ENCODE results near the gene NMU. TPM values are rescaled to one million over a fixed set of nuclear protein-coding genes. Genes with fewer than 3 reads are reported as not detected.

NMU gene
- total RNA-seq, 1 donor from 2014 or later: not detected

- Histone ChIP-seq H3K4me1 (no peaks in the 10 kb centered on the region), H3K27me3 (no peaks in the 10 kb centered on the region), H3K4me3 (no peak overlapping the region), H3K36me3 (no peaks in the 10 kb centered on the region), H3K9me3 (peaks cover 0 to 2% of the 10 kb centered on the region in 2 donors), H3K27ac (no peak overlapping the region)
- intact Hi-C loops (cut with DNase I): no loop called here
- TF ChIP-seq CTCF (IDR thresholded peaks at IDR 0.05): no peak
- DNase-seq (ENCODE audit: low spot score in 2 of 2): no peak
Observed at GRCh38 chr4:55673424-55673823, 37.3 kb upstream of the NMU start.

GRCh38 chr4:55671667-55672066, 35.6 kb upstream of the NMU start:
- Histone ChIP-seq H3K4me3 (no peak overlapping the region), H3K36me3 (no peaks in the 10 kb centered on the region), H3K27me3 (no peaks in the 10 kb centered on the region), H3K4me1 (no peaks in the 10 kb centered on the region), H3K27ac (no peak overlapping the region), H3K9me3 (peaks cover 0 to 2% of the 10 kb centered on the region in 2 donors)
- no peak for TF ChIP-seq CTCF (IDR thresholded peaks at IDR 0.05)
- intact Hi-C loops (cut with DNase I): no loop called here
- DNase-seq (ENCODE audit: low spot score in 2 of 2): no peak

GRCh38 chr4:55670695-55671094, 34.6 kb upstream of the NMU start:
- Histone ChIP-seq H3K4me1 (no peaks in the 10 kb centered on the region), H3K9me3 (peaks cover 0 to 2% of the 10 kb centered on the region in 2 donors), H3K4me3 (no peak overlapping the region), H3K36me3 (no peaks in the 10 kb centered on the region), H3K27ac (no peak overlapping the region), H3K27me3 (no peaks in the 10 kb centered on the region)
- no peak for TF ChIP-seq CTCF (IDR thresholded peaks at IDR 0.05)
- no peak for DNase-seq (ENCODE audit: low spot score in 2 of 2)
- intact Hi-C loops (cut with DNase I): no loop called here

DNA sequence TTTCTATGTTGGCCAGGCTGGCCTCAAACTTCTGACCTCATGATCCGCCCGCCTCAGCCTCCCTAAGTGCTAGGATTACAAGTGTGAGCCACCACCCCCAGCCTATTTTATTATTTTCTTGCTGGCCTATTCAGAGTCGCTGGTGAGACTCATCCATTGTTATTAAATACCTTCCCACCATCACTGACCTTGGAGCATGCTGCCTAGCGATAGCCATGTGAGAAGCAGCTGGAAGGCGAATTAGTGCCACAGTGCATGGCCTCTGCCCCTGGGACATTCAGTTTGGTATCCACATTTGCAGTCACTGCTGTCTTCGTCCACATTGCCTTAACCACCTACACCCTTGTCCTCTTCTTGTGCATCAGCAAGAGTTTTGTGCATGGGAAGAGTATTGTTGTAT, 32.4 kb upstream of the NMU start:
- intact Hi-C loops (cut with DNase I): no loop called here
- Histone ChIP-seq H3K4me1 (no peaks in the 10 kb centered on the region), H3K4me3 (no peak overlapping the region), H3K27ac (no peak overlapping the region), H3K9me3 (no peaks in the 10 kb centered on the region), H3K27me3 (no peaks in the 10 kb centered on the region), H3K36me3 (no peaks in the 10 kb centered on the region)
- DNase-seq (ENCODE audit: low spot score in 2 of 2): no peak
- no peak for TF ChIP-seq CTCF (IDR thresholded peaks at IDR 0.05)

GRCh38 chr4:55666535-55666934, 30.4 kb upstream of the NMU start:
- Histone ChIP-seq H3K27me3 (no peaks in the 10 kb centered on the region), H3K9me3 (no peaks in the 10 kb centered on the region), H3K4me1 (no peaks in the 10 kb centered on the region), H3K4me3 (no peak overlapping the region), H3K36me3 (no peaks in the 10 kb centered on the region), H3K27ac (no peak overlapping the region)
- DNase-seq (ENCODE audit: low spot score in 2 of 2): no peak
- intact Hi-C loops (cut with DNase I): no loop called here
- TF ChIP-seq CTCF (IDR thresholded peaks at IDR 0.05): no peak

GRCh38 chr4:55663145-55663544, 27.0 kb upstream of the NMU start:
- H3K4me3 ChIP-seq: no peak overlapping the region
- H3K9me3 ChIP-seq: no peaks in the 10 kb centered on the region
- no peaks in the 10 kb centered on the region for H3K27me3 ChIP-seq
- H3K36me3 ChIP-seq: no peaks in the 10 kb centered on the region
- no peak for TF ChIP-seq CTCF (IDR thresholded peaks at IDR 0.05)
- DNase-seq (ENCODE audit: low spot score in 2 of 2): no peak
- H3K4me1 ChIP-seq: no peaks in the 10 kb centered on the region
- no peak overlapping the region for H3K27ac ChIP-seq
- intact Hi-C loops (cut with DNase I): no loop called here

Data from ascending aorta (tissue), 2 donors.